HG03521 (cell line): ENCODE data around the gene CADM1.

Experiments
- ATAC-seq: cut with Tn5 transposase; IDR thresholded peaks from one replicate; pipeline ENCODE4 v1.9.1; 2021; ENCODE audit warnings: mild to moderate bottlenecking, moderate library complexity; ENCODE audit not compliant: unreplicated experiment

CADM1 gene

DNA sequence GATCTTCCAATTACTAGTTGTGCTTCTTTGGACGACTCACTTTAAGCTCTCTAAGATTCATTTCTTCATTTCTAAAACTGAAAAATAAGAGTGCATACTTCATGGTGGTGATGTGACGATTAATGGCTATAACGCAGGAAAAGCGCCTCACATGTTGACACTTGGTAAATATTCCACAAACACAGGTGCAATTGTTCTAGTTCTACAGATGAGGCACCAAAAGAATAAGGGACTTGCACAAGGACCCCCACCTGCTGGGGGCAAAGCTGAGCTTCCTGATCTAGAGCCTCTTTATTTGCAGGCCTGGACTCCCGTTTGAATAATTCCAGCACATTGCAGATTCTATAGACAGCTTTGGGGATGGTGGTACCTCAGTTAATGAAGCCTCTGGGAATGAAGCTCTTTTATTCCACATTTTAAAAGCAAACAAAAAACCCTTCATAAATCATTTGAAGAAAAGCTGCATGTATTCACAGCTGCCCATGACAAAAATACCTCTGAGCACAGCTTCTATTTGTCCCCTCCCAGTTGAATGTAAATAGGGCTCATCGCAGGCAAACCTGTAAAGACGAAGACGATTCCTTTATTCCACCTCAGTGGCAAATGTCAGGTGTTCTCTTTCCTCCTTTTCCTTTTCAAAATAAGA is 14.9 kb upstream of the CADM1 start:
- ATAC-seq, result no peak

DNA sequence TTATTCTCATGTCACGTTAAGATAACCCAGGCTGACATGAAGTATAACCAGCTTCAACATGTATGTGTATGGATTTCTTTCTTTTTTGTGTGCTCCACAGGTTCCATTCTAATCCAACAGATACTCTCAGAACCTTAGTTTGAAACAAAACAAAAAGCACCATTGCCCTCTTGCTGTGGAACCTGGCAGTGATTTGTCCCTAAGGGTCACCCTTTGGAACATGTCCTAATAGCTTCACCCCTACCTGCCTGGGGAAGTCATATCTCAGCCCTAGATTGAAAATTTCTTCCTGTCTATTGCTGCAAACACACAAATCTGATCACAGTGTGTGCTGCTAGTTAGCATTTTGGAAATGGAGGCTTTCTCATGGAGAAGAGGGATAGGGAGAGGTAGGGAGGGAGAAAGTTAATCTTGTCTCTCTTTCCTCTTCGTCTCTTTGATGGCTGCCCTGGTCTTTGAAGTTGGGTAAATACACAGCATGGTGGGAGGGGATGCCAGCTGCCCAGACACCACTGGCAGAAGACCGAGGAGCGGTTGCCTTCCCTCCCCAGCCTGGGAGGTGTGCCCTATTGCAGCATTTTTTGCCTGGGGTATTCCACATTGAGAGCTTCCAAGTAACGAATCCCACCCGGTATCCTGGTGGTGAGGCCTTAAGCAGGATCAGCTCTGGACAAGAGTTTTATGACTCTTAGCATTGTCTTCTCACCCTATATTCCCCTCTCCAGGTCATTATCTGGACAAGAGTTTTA is 11.6 kb upstream of the CADM1 start:
- ATAC-seq, result no peak

DNA sequence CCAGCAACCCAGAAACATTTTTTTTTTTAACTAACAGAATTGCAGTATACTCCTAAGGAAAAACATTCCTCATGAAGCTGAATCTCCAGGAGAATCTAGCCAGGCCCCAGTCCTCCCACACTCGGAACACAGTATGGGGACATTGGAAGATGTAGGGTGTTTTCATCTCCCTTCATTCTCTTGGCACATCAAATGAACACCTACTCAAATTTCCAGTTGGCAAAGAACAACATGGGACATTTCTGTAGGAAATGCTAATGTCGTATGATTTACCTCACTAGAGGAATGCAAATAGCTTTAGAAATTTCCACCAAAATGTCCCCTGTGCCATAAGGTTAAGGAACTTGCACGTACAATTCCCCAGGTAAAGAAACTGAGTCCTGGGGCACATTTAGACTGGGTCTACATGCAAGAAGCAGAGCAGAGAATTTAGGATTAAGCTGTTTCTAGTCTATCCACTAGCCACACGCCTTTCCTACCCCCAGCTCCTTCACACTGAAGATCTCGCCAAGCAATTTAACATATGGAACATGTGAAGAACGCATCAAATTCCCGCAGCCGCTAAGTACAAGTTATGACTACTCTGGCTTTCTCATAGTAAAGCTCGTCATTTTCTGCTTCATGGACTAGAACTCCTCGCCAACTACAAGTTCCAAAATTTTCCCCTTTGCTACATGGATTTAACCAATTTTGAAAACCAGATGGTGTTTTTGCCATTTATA is 2.9 kb upstream of the CADM1 start:
- ATAC-seq, result no peak

DNA sequence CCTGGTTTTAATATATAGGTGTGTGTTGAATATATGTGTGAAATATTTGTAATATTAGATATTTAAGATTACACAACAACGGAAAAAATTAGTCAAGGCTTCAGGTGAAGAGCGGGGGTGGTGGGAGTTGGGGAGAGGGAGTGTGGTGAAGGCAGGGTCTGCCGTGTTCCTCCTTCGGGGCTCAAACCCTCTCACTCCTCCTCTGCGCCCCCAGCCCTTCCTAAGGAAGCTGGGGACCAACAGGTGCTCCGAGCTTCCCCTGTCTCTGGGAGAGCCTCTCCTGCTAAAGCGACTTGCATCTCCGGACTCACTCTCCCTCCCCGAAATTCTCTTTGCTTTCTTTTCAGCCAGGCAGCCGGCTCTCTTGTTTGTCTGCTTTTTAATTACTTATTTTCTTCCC is 960 bp upstream of the CADM1 start:
- ATAC-seq, result no peak

DNA sequence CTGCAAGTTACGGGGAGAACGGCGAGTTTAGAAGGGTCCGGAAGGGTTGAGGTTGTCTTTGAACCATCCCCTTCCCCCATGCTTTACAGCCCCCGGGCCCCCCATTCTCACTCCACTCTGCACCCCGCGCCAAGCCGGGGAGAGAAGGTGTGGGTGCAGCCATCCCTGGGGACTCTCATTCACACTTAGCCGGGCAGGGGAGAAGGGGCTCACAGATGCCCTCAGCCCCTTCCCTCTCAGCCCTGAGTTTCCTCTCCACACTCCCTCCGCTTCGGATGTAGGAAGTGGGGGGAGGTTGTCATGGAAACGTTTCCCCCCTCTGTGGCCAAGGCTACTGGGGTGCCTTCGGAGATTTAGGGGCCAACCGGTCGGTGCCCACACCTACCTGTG is 334 bp downstream of the CADM1 start:
- ATAC-seq, result peak; percentile 7

DNA sequence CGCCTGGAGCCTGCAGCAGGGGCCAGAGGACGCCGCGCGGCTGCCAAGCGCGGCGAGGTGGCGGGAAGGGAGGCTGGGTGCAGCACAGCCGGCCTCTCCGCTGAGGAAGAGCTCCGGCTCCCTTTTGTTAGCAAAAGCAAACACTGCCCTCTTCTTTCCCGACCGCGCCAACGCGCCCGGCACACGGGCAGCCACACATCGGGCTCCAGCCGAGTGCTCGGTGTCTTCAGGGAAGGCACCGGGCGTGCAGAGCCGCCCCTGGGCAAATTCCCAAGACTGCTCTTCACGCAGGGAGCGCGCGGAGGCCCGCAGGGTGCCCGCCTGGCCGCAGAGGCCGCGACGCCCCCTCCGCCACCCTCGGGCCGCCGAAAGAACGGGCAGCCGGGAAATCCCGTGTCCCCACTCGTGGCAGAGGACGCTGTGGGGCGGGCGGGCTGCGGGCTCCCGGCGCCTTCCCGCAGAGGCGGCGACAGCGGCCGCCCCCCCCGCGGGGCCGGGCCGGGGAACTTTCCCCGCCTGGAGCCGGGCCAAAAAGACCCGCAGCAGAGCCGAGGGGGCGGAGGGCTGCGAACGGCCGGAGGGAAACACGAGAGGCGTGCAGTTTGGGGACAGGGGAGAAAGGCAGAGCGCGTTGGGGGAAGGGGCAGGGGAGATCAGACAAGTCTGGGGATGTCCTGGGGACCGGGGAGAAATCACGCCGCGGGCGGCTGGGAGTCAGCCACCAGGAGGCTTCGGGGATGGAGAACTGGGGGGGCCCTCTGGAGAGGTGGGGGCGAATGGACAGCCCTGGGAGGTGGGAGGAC is 931 bp downstream of the CADM1 start:
- ATAC-seq, result no peak

DNA sequence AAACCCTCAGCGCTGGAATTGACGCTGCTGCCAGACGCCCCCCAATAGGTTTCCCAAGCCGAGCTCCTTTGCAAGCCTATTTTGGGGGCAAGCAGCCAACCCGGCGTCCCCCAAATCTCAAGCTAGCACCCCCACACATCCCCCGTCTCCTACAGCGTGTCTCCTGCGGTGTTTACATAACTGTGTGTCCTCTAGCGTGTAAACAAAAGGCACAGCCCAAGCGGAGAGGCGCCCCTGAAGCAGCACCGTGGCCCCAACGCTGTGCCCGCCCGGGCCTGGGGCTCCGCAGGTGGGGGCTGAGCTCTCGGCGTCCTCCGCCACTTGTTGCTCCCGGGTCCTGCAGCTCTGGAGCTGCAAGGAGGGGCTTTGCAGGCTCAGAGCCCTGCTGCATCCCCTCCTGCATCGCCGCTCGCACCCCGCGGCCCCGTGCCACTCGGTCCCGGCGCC is 1.6 kb downstream of the CADM1 start:
- ATAC-seq, result no peak

DNA sequence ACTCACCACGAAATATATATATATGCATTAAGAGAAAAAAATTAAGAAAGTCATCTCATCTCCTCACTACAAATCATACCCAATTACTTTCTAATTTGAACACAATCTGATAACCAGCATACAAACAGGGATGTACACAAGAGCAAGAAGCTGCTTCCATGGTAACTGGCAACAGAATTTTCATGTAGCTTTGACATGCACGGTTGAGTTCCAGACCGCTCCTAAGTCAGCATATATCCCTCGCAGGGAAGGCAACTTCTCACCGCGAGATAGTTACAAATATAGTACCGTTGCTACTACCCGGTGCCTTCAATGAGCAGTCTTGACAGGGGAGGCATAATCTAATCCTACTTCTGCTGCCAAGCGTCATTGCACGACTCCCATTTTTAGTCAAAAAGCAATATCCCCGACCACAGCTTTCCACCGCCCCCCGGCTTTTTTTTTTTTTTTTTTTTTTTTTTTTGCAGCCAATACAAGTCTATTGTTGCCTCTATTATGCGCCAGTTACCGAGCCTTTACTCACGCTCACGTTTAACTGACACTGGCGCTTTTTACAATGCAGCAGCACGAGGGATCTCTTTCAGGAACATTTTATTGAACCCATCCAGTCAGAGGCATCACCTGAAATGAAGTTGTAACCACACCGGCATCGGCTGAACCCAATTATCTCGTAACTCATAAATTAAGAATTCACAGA is 2.2 kb downstream of the CADM1 start:
- ATAC-seq, result no peak

DNA sequence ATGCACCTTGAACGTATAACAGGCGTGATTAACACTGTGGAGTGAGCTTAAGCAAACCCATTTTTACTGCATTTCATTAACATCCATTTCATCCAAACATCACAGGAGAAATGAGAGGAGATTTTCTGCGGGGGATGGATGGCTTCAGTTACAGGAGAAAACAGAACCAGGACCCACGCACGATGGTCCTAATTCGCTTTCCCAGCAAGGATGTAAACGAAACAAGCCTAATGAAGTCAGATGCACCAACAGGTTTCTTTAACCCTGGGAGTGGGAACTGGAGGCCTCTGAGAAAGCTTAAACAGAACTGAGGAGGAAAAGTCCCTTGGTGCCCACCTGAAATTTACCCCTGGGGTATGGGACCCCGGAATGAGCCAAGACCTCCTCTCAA is 2.7 kb downstream of the CADM1 start:
- ATAC-seq, result no peak

DNA sequence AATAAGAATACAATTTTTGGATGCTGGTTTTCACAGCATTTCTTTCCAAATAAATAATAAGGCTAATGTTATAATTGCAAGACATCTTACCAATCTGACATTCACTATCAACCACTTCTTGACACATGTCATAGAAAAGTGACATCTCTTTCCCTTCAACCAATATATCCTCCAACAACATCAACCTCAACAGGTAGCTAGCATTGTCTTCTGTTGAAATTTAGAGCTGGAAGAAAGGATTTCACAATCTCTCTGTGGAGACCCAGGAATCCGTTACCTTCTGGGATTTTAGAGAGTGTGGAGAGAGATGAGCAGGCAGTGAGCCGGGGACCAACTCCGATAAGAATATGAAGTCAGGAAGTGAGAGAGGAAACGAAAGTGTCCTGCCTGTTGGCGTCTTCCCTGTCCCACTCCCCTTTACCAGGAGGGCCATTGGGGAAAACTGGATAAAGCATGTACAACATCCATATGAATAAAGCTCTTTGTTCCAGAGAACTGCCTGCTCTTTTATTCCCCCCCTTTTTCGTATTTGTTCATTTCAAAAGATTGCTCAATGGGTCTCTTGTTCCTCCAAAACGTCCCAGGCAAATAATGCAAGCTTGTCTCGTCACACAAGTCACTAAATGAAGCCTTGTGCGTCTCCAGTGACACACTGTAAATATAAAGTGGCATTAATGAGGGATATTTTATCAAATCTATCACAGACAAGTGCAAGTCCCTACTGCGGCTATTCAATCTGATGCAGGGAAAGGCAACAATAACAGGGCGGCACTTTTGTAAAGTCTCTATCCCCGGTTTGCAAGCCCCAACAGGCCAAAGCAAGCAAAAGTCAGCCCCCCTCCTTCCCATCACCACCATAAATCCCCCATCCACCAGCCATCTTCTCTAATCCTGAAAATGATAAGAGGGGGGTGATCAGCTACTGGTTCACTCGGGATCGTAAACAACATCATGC is 3.4 kb downstream of the CADM1 start:
- no peak for ATAC-seq

DNA sequence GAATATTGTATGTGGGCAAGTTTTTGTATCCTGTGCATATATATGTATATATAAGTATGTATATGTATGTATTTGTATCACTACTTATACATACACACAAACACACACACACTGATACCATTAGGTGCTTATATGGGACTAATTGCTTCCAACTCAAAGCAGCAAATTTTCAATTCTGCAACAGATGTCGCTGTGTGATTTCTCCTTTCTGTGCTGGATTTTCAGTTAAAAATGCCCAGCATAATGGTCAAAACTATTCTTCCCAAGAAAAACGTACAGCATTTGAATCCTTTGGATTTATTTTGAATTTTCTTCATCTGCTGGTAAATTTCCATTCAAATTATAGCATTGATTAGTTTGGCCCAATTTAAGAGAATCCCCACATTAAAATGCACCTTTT is 4.3 kb downstream of the CADM1 start:
- ATAC-seq, result no peak

DNA sequence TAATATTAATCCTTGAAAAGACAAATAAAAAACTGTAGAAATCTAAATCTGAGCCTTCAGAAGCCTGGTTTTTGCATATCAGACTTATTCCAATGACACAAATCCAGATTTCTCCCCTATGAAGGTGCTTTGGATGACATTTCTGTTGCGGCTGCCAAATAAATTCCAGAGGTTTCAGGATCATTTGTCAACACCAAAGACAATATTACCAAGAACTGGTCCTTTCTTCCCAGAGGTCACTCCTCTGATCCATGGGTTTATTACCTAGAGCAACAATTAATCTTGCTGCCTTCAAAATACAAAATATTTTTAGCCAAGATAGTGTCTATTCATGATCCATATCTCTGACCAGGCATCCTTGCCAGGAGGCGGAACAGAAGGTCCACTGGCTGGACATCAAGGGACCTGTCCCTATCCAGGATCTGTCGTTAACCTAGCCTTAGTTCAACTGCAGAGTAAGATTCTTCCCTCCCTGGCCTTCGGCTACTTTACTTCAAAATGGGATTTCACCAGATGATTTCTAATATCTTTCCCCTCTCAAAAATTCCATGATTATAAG is 4.9 kb downstream of the CADM1 start:
- no peak for ATAC-seq

DNA sequence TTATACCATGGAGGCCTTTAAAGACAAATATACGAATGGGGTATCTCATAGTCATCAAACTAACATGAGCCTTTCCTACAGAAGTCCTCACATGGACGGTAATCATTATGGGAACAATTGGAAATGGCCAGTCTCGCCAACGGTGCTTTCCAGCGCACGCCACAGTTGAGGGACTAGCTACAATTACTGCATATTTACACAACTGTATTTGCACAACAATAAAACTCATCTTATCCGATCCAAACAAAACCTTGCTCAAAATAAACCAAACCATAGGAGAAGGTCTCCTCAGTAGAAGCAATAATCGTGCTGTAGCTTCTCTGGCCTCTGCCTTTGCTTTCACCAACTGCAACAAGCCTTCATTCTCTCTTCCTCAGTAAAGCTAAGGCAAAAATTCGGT is 5.9 kb downstream of the CADM1 start:
- ATAC-seq, result no peak

DNA sequence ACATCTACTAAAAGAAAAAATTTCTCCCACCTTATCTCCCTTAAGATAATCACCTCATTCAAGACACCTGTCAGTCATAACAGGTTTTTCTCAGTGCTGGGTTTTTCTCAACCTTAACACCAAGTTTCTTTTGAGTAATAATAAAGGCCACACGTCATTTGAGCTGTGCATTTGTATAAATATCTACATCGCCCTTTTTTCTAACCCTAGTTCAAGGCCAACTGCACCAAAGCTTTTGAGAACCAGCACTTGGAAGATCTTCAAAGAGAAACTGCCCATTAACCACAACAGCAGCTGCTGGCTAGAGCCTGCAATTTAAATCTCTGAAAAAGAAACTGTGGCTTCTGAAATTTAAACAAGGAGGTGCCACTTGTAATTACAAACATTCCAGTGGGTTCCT is 6.9 kb downstream of the CADM1 start:
- ATAC-seq, result no peak

DNA sequence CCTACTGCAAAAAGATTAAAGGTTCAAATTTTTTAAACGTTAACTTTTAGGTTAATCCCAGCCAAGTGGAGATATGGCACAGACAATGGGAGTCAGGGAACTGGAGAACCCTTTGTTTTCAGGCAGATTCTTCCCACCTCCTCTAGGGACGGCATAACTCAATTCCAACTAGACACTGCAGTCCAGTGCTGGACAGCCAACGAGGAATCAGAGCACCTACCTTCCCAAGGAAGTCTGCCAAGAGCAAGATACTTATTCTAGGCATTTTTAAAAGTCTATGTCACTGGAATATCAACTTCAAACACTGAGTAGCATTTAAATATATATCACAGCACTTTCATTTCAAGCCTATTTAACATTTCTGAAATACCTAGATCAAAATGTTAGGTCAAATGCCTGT is 7.3 kb downstream of the CADM1 start:
- no peak for ATAC-seq

DNA sequence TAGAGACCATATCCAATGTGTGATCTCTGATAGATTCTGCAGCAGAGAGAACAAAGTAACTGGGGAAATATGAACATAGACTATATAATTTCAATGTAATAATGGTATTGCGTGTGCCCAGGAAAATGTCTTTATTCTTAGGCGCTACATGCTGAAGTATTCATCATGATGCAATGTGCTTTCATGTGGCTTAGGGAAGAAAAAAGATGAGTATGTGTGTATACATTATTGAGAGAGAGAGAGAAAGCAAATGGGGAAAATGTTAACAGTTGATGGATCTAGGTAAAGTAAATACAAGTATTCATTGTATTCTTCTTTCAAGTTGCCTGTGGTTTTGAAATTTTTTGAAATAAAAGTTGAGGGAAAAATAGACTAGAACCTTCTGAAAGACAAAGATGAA is 10.3 kb downstream of the CADM1 start:
- ATAC-seq, result no peak

DNA sequence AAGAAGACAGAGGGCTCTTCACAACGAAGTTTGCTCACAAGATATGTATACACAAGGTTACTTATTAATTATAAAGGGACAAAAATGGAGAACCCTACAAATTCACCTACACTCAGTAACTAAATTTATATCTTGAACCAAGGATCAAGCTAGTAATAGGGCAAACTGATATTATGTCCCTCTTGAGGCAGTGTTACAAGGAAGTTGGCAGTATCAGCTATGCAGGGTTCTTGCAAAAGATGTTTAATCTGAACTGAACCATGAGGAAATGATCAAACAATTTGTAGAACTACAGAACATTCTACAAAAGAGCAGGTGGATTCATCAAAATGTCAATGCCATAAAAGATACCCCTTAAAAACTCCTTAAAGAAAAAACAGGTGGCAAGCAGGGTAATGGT is 10.7 kb downstream of the CADM1 start:
- ATAC-seq, result no peak

DNA sequence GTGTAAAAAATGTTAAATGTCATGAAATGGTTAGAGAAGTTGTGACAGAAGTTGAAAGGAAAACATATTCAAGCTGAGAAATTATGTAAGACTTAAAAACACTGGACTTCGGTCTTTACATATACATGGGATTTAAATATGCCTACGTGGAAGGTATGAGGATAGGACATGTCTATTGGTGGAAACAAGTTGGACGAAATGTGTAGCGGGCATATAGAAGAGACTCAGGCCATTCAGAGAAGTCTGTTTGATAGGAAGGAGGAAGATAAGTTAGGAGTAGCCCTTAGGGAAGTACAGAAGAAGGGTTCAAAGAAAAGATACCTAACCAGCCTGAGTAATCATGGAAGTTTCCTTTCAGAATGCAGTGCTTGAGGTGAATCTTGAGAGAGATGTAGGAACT is 14.7 kb downstream of the CADM1 start:
- ATAC-seq, result no peak

DNA sequence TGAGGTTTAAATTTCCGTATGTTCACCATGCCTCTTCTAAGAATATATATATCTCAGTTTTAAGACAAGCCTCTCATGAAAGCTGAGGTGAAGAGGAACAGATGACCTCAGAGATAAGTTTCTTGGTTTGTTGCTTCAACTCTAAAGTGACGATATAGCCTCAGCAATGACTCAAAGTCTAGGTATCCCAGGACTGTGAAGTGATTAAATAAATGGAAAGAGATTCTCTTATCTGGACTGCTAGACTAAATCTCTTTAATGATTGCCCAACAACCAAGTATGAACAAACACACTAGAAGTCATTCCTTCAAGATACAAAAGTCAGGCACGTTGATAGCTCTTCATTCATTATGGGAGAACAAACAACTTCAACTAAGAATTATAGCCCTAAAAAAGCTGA is 15.3 kb downstream of the CADM1 start:
- no peak for ATAC-seq
